Stimulated activated CD8-positive, alpha-beta memory T cell treated with anti-CD3 and anti-CD28 coated beads, Interleukin-15, amount 100 ng/mL, for 24 hours (primary cell): ENCODE results near the gene AK3.
"Not testable (repeated sequence)": the region's sequence is repeated elsewhere in the genome, so short reads cannot be mapped to it uniquely, and the experiment has no call there.

Experiments
- DNase-seq: peaks from one replicate; pipeline ENCODE4 v3.0.0-alpha.2; 2020; ENCODE audit warnings: low read depth

Gene AK3

DNA sequence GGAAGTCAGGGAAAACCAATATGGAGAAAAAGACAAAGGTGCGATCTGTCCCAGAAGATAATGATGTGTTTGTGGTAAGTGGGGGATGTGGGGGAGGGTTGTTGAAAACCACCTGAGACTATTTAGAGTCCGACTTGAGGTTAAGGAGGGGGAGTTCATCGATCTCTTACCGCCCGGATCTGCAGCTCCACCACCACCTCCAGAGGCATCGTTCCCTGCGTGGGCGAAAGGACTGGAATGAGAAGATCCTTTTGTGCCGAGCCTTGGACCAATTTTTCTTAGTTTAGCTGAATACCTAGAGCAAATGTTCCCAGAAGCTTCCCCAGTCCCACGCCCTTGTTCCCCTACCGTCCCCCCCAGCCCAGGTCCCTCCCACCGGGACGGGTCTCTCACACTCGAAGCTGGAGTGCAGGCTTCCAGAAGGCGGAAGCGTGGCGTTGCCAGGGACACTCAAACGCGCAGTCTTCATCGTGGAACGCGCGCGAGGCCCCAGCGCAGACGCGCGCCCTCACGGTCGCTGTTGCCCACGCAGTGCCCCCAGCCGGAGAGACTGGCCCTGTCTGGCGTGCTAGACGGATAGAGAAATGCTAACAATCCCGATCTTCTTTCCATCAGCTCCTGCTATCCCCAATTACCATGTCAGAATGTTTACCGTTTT is 74.8 kb downstream of the AK3 start, which contains the start of gene SPATA6L:
Gene SPATA6L, minus strand, starts transcription at position 439 of the 658 bp plus-strand sequence. Its CDS starts 230 bp downstream, at position 209.
- no peak for DNase-seq

DNA sequence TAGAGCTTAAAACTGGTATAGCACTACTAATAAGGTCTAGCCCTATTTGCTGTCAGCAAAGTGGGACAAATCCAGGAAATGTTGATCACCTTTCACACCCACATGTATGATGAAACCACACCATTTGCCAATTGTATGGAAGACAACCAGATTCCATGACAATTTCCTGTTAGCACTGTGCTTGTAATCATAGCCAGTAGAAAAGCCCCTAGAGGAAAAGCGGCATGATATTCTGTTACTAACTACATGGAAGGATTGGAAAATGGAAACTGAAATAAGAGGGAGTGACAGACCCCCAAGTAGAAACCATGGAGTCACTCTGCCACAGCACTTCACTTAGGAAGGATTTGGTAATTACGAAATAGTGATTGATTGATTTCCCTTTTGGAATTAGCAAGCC is 75.6 kb downstream of the AK3 start:
- no peak for DNase-seq

DNA sequence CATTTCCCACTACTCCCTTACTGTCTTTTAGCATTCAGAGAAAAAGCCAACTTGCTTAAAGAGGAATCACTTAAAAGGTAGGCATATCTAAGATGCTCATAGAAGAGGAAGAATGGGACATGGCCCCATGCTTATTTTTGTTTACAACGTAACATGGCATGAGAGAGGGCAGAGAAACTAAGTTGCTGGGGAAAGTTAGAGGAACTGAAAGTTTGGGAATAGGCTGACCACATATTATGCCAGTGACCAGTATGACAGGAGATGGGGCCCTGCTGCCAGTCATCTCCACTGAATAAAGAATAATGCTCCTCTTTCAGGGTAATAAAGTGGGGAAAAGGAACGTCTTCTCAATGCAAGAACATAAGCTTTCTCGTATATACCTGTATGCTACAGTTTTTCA is 77.0 kb downstream of the AK3 start:
- DNase-seq = no peak

DNA sequence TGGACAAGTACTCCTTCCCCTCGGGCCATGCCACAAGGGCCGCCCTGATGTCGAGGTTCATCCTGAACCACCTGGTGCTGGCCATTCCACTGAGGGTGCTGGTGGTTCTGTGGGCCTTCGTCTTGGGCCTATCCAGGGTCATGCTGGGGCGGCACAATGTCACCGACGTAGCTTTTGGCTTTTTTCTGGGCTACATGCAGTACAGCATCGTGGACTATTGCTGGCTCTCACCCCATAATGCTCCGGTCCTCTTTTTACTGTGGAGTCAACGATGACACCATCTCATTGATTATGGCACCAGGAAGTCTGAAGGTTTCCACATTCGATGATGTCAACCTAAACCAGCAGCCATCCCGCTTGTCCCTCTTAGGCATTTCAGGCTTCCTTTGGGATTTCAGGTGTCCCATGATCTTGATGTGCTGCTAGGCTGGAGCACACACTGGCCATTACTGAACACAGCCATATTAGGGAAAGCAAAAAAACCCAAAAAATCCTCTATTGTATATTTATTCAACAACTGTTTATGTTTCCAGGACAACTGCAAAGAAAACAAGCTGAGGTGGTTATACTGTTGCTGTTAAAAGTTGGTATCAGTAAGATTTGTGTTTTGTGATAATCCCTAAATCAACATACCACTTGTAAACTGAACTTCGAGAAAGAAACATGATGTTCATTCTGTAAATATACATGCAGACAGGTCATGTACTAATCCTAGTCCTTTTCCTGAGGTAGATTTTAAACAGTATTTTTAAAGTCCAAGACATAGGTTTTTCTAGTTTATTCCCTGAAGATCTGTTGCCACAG is 77.8 kb downstream of the AK3 start:
- DNase-seq = no peak

DNA sequence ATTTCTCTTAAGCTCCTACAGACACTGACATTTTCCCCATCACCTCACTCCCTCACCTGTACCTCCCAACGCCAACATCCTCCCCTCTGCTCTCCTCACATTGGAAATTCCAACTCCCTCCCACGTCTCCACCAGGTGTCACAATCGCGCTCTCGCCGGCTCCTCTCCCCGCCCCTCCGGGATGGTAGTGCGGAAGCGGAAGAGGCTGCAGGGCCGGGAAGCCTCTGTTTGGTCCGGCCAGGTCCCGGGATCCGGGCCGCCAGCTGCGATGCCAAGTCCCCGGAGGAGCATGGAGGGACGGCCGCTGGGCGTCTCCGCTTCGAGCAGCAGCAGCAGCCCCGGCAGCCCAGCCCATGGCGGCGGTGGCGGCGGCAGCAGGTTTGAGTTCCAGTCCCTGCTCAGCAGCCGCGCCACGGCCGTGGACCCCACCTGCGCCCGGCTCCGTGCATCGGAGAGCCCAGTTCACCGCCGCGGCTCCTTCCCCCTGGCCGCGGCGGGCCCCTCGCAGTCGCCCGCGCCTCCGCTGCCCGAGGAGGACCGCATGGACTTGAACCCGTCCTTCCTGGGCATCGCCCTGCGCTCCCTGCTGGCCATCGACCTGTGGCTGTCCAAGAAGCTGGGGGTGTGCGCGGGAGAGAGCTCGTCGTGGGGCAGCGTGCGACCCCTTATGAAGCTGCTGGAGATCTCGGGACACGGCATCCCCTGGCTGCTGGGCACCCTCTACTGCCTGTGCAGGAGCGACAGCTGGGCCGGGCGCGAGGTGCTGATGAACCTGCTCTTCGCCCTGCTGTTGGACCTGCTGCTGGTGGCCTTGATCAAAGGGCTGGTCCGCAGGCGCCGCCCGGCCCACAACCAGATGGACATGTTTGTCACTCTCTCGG is 78.7 kb downstream of the AK3 start, which contains the start of gene PLPP6:
Gene PLPP6, plus strand, starts transcription at position 187 of the 881 bp plus-strand sequence. Its CDS starts 82 bp downstream, at position 269.
- DNase-seq = peak; percentile 31

DNA sequence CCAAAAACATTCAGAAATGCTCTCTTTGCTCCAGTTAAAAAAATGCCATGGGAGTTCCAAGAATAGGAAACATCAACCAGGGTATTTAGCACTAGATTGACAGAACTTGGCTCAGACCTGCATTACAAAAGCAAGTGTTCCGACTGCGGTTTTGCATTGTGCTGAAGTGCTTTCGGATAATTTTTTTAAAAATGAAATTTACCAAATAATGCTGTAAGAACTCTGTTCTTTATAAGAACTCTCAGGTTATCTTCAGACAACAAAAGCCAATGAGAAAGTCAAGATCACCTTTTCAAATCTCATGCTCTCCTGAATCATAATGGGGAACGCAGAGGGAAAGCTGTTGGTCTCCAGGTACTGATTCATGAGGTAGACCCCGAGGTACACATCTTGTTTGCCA is 79.4 kb downstream of the AK3 start:
- DNase-seq = no peak

GRCh38 chr9:4661165-4661564 is 79.8 kb downstream of the AK3 start:
- no peak for DNase-seq

DNA sequence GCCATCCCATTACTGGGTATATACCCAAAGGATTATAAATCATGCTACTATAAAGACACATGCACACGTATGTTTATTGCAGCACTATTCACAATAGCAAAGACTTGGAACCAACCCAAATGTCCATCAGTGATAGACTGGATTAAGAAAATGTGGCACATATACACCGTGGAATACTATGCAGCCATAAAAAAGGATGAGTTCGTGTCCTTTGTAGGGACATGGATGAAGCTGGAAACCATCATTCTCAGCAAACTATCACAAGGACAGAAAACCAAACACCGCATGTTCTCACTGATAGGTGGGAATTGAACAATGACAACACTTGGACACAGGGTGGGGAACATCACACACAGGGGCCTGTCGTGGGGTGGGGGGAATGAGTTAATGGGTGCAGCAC is 80.3 kb downstream of the AK3 start:
- DNase-seq = not testable (repeated sequence)
